AG09309 (cell line): ENCODE measurements around the gene ZNF212.

Experiments
- DNase-seq: peaks from one replicate; pipeline ENCODE4 v3.0.0-alpha.2; 2010; ENCODE audit warnings: low read depth
- H3K4me3 ChIP-seq: 2 replicates; pipeline ENCODE4 v1.5.1; 2011; ENCODE audit warnings: mild to moderate bottlenecking, low read depth, low read length, moderate library complexity; ENCODE audit not compliant: control insufficient read depth
- CTCF ChIP-seq: IDR thresholded peaks from 2 replicates; pipeline ENCODE4 v1.5.1; 2011; ENCODE audit warnings: mild to moderate bottlenecking, low read depth, low read length, inconsistent platforms; ENCODE audit not compliant: insufficient read depth, control insufficient read depth; ENCODE audit errors: missing control alignments

Gene ZNF212

GRCh38 chr7:149291036-149291780 lies 51.8 kb downstream of the ZNF212 start:
- DNase-seq: no peak
- no peak overlapping the region for H3K4me3 ChIP-seq
- no peak for TF ChIP-seq CTCF

- DNase-seq: no peak
- no peak overlapping the region for H3K4me3 ChIP-seq
- no peak for TF ChIP-seq CTCF
These were observed 52.5 kb downstream of the ZNF212 start for GRCh38 chr7:149291781-149292461.

GRCh38 chr7:149292462-149292823 lies 53.0 kb downstream of the ZNF212 start:
- DNase-seq: no peak
- no peak overlapping the region for H3K4me3 ChIP-seq
- TF ChIP-seq CTCF: no peak

GRCh38 chr7:149293338-149293737 lies 53.9 kb downstream of the ZNF212 start:
- no peak overlapping the region for H3K4me3 ChIP-seq
- TF ChIP-seq CTCF: no peak
- DNase-seq: no peak

GRCh38 chr7:149293946-149294633 lies 54.6 kb downstream of the ZNF212 start:
- no peak for DNase-seq
- H3K4me3 ChIP-seq: no peak overlapping the region
- no peak for TF ChIP-seq CTCF

DNA sequence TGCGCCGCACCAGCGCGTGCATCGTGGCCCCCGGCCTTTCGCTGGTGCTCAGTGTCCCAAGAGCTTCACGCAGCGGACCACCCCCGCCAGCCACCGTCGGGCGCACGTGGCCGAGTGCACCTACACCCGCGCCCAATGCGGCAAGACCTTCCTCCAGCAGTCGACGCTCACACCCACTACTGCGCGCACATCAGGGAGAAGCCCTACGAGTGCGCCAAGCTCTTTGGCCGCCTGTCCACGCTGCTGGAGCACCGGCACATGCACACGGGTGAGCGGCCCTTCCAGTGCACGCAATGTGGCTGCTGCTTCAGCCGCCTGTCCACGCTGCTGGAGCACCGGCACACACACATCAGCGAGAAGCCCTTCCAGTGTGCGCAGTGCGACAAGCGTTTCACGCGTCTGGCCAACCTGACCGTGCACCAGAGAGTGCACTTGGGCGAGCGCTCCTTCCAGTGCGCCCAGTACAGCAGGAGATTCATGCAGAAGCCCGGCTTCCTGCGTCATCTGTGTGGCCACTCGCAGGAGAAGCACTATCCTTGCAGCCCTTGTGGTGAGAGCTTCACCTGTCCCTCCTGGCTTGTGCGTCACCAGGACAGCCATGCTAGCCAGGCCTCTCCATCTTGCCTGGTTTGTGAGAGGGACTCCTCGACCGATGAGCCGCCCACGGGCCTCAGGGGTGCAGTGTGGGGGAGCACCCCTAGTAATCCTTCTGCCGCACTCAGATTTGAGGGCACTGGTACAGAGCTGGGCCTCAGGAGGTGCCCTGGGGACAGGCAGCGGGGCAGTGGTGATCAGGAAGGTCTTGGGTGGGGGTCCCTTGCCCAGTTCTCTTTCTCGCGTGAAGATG lies 55.4 kb downstream of the ZNF212 start:
- no peak overlapping the region for H3K4me3 ChIP-seq
- TF ChIP-seq CTCF: no peak
- no peak for DNase-seq
